GM19468 (cell line): ENCODE data around the gene SPTSSB.

Experiments used
- ATAC-seq: cut with Tn5 transposase; IDR thresholded peaks from one replicate; pipeline ENCODE4 v1.9.1; 2021; ENCODE audit warnings: mild to moderate bottlenecking, moderate library complexity, moderate number of reproducible peaks; ENCODE audit not compliant: unreplicated experiment; ENCODE audit errors: extremely low read depth

Gene SPTSSB

GRCh38 chr3:161371441-161372320 is at the start of gene SPTSSB:
SPTSSB (minus strand) TSS chr3:161371517; CDS start chr3:161346323, 25,194 bp downstream.
- ATAC-seq = no peak

GRCh38 chr3:161420746-161421145 is 49.4 kb upstream of the SPTSSB start:
- no peak for ATAC-seq

- no peak for ATAC-seq
Measured at GRCh38 chr3:161419555-161420333, 48.4 kb upstream of the SPTSSB start.

- ATAC-seq = no peak
Measured at GRCh38 chr3:161415506-161416231, 44.4 kb upstream of the SPTSSB start.

GRCh38 chr3:161414907-161415306 is 43.6 kb upstream of the SPTSSB start:
- ATAC-seq = no peak

GRCh38 chr3:161413855-161414210 is 42.5 kb upstream of the SPTSSB start:
- ATAC-seq = peak; percentile 28

GRCh38 chr3:161413127-161413854 is 42.0 kb upstream of the SPTSSB start:
- peak; percentile 6 for ATAC-seq

- ATAC-seq = no peak
Measured at GRCh38 chr3:161412123-161412522, 40.8 kb upstream of the SPTSSB start.

GRCh38 chr3:161409858-161410257 is 38.5 kb upstream of the SPTSSB start:
- no peak for ATAC-seq

GRCh38 chr3:161409069-161409468 is 37.8 kb upstream of the SPTSSB start:
- ATAC-seq = no peak

GRCh38 chr3:161406594-161407555 is 35.6 kb upstream of the SPTSSB start:
- ATAC-seq = no peak

GRCh38 chr3:161405836-161406235 is 34.5 kb upstream of the SPTSSB start:
- no peak for ATAC-seq

- ATAC-seq = no peak
Measured at GRCh38 chr3:161405087-161405486, 33.8 kb upstream of the SPTSSB start.

- no peak for ATAC-seq
Measured at GRCh38 chr3:161403251-161403650, 31.9 kb upstream of the SPTSSB start.

- no peak for ATAC-seq
Measured at GRCh38 chr3:161401389-161401788, 30.1 kb upstream of the SPTSSB start.

GRCh38 chr3:161400650-161401049 is 29.3 kb upstream of the SPTSSB start:
- ATAC-seq = no peak

GRCh38 chr3:161395115-161396012 is 24.0 kb upstream of the SPTSSB start:
- ATAC-seq = no peak

GRCh38 chr3:161393803-161394202 is 22.5 kb upstream of the SPTSSB start:
- ATAC-seq = no peak
